ENCODE data around the gene CTDSPL.

- no peak for TF ChIP-seq ZNF701 (tag by site-specific recombination; IDR thresholded peaks at IDR 0.05)
- no peak for TF ChIP-seq CTCF (tag by site-specific recombination; IDR thresholded peaks at IDR 0.05)
- no peak for TF ChIP-seq ZNF639 (tag by site-specific recombination; IDR thresholded peaks at IDR 0.05)
- TF ChIP-seq ZNF350 (tag by site-specific recombination; IDR thresholded peaks at IDR 0.05) = no peak
- TF ChIP-seq ZBTB8A (tag by site-specific recombination; IDR thresholded peaks at IDR 0.05) = no peak
Observed at GRCh38 chr3:37924453-37924852, 62.8 kb downstream of the CTDSPL start.
